Stimulated activated CD8-positive, alpha-beta memory T cell treated with anti-CD3 and anti-CD28 coated beads, Interleukin-4, amount 100 ng/mL, for 48 hours (primary cell): ENCODE measurements around the gene VTA1.
"Not testable (repeated sequence)": the region's sequence is repeated elsewhere in the genome, so short reads cannot be mapped to it uniquely, and the experiment has no call there.

Source experiments
- DNase-seq: peaks from one replicate; pipeline ENCODE4 v3.0.0-alpha.2; 2020

The VTA1 gene

GRCh38 chr6:142172758-142173157, 25.7 kb downstream of the VTA1 start:
- no peak for DNase-seq

GRCh38 chr6:142173980-142174379, 26.9 kb downstream of the VTA1 start:
- no peak for DNase-seq

GRCh38 chr6:142174703-142175102, 27.6 kb downstream of the VTA1 start:
- DNase-seq, result no peak

- DNase-seq, result no peak
These were observed 31.1 kb downstream of the VTA1 start for GRCh38 chr6:142178129-142178528.

GRCh38 chr6:142182004-142182403, 34.9 kb downstream of the VTA1 start:
- no peak for DNase-seq

GRCh38 chr6:142183351-142183750, 36.3 kb downstream of the VTA1 start:
- no peak for DNase-seq

GRCh38 chr6:142184307-142184706, 37.2 kb downstream of the VTA1 start:
- DNase-seq, result no peak

- no peak for DNase-seq
These were observed 38.6 kb downstream of the VTA1 start for GRCh38 chr6:142185641-142186040.

- DNase-seq, result no peak
These were observed 40.1 kb downstream of the VTA1 start for GRCh38 chr6:142187209-142187608.

- not testable (repeated sequence) for DNase-seq
These were observed 41.3 kb downstream of the VTA1 start for GRCh38 chr6:142188341-142188740.

GRCh38 chr6:142189057-142189456, 42.0 kb downstream of the VTA1 start:
- no peak for DNase-seq

- no peak for DNase-seq
These were observed 45.3 kb downstream of the VTA1 start for GRCh38 chr6:142192343-142192742.

- DNase-seq, result no peak
These were observed 46.6 kb downstream of the VTA1 start for GRCh38 chr6:142193621-142194020.

GRCh38 chr6:142195862-142196541, 48.9 kb downstream of the VTA1 start:
- no peak for DNase-seq

- DNase-seq, result no peak
These were observed 54.0 kb downstream of the VTA1 start for GRCh38 chr6:142200846-142201628.

GRCh38 chr6:142207265-142207877, 60.3 kb downstream of the VTA1 start:
- peak; percentile 44 for DNase-seq

- DNase-seq, result no peak
These were observed 63.5 kb downstream of the VTA1 start for GRCh38 chr6:142210606-142211005.

GRCh38 chr6:142213402-142213801, 66.3 kb downstream of the VTA1 start:
- no peak for DNase-seq

GRCh38 chr6:142218446-142218845, 71.4 kb downstream of the VTA1 start:
- DNase-seq, result no peak

- DNase-seq, result no peak
These were observed 75.0 kb downstream of the VTA1 start for GRCh38 chr6:142222022-142222421.

GRCh38 chr6:142223938-142224337, 76.9 kb downstream of the VTA1 start:
- DNase-seq, result no peak

- no peak for DNase-seq
These were observed 78.1 kb downstream of the VTA1 start for GRCh38 chr6:142225115-142225514.

GRCh38 chr6:142225552-142225951, 78.5 kb downstream of the VTA1 start:
- DNase-seq, result no peak

GRCh38 chr6:142226731-142227130, 79.7 kb downstream of the VTA1 start:
- no peak for DNase-seq
